HG03442 (cell line): ENCODE measurements around the gene RBCK1.
A peak's percentile ranks its signal among the peaks of the same experiment; 100 is the strongest.

ENCODE experiments used
- ATAC-seq: cut with Tn5 transposase; IDR thresholded peaks from one replicate; pipeline ENCODE4 v1.9.1; 2021; ENCODE audit warnings: mild to moderate bottlenecking, moderate library complexity; ENCODE audit not compliant: unreplicated experiment

RBCK1 gene

GRCh38 chr20:416950-417800 lies 9.1 kb downstream of the RBCK1 start:
- no peak for ATAC-seq

DNA sequence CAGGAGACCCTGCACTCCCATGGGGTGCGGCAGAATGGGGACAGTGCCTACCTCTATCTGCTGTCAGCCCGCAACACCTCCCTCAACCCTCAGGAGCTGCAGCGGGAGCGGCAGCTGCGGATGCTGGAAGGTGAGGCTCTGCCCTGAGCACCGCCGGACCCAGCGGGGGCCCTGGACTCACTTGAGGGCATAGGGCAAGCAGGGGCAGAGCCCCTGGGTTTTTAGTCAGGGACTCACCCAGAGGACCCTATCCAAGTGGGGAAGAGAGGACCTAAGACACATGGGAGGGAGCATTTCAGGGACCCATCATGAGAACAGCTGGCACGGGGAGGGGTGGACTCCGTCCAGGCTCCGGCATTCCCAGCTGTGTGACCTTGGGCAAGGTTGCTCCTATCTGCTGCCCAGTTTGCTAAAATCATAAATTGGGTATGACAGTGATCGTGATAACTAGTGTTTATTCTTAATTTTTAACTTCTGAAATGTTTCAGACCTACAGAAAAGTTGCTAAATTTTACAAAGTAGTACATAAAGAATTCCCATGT lies 9.8 kb downstream of the RBCK1 start:
- no peak for ATAC-seq

GRCh38 chr20:418858-419365 lies 10.8 kb downstream of the RBCK1 start:
- no peak for ATAC-seq

GRCh38 chr20:419556-420165 lies 11.6 kb downstream of the RBCK1 start:
- no peak for ATAC-seq

- no peak for ATAC-seq
Measured at GRCh38 chr20:420166-420620, 12.1 kb downstream of the RBCK1 start.

GRCh38 chr20:420721-421574 lies 12.8 kb downstream of the RBCK1 start:
- no peak for ATAC-seq

DNA sequence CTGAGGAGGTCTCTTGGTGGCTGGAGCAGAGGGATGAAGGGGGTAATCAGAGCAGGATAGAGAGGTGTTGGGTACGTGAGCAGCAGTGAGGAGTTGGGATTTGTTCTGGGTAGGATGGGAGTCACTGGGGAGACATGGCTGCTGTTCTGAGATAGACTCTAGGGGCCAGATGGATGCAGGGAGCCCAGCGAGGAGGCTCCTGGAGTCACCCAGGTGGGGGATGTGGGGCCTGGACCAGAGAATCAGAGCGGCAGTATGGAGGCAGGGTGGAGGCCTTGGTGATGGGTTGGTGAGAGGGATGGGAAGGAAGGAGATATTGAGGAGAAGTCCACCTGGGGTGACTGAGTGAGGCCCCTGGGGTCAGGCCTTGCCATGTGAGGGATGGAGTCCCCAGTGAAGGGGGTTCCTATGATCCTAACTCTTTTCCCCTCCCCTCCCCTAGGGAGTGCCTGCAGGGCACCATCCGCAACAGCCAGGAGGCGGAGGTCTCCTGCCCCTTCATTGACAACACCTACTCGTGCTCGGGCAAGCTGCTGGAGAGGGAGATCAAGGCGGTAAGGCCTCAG lies 13.7 kb downstream of the RBCK1 start:
- no peak for ATAC-seq

DNA sequence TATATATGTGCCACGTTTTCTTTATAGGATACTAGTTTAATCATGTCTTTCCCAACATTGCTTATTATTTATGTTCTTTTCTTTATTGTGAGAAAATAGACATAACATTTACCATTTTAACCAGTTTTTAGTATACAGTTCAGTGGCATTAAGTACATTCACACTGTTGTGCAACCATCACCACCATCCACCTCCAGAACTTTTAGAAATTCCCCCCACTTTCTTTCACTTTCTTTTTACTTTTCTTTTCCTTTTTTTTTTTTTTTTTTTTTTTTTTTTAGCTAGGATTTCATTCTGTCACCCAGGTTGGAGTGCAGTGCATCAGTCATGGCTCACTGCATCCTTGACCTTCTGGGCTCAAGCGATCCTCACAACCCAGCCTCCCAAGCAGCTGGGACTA lies 18.5 kb downstream of the RBCK1 start:
- ATAC-seq, result no peak

DNA sequence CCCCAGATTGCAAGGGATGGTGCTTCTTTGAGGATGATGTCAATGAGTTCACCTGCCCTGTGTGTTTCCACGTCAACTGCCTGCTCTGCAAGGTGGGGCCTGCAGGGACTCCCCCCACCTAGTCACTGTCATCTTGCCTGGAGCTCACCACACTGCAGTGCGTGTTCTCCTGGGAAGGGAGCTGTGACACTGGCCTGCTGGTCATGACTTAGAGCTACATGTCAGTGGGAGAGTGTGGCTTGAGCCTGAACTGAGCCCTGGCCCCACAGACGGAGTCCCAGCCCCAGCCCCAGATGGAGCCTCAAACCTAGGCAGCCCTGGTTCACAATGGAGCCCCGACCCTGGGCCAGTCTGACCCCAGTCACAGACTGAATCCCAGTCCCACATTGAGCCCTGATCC lies 19.3 kb downstream of the RBCK1 start:
- no peak for ATAC-seq

- no peak for ATAC-seq
Measured at GRCh38 chr20:427849-428657, 20.0 kb downstream of the RBCK1 start.

DNA sequence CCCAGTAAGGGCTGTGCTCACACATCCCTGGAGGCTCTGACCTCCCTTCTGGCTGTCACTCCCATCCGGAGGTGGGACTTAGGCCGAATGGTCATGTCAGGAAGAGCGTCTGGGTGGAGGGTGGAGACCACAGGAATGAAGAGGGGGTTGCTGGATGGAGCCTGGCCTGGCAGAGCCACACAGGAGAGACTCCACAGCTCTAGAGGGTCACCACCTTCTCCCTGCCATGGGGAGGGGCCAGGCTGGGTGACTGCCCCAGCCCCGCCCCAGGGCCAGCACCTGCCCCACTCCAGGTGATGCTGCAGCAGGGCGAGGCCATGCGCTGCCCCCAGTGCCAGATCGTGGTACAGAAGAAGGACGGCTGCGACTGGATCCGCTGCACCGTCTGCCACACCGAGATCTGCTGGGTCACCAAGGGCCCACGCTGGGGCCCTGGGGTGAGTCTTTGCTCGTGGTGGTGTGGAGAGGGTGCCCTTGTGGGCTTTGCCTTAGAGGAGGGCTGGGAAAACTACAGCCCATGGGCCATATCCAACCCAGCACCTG lies 20.6 kb downstream of the RBCK1 start:
- no peak for ATAC-seq

DNA sequence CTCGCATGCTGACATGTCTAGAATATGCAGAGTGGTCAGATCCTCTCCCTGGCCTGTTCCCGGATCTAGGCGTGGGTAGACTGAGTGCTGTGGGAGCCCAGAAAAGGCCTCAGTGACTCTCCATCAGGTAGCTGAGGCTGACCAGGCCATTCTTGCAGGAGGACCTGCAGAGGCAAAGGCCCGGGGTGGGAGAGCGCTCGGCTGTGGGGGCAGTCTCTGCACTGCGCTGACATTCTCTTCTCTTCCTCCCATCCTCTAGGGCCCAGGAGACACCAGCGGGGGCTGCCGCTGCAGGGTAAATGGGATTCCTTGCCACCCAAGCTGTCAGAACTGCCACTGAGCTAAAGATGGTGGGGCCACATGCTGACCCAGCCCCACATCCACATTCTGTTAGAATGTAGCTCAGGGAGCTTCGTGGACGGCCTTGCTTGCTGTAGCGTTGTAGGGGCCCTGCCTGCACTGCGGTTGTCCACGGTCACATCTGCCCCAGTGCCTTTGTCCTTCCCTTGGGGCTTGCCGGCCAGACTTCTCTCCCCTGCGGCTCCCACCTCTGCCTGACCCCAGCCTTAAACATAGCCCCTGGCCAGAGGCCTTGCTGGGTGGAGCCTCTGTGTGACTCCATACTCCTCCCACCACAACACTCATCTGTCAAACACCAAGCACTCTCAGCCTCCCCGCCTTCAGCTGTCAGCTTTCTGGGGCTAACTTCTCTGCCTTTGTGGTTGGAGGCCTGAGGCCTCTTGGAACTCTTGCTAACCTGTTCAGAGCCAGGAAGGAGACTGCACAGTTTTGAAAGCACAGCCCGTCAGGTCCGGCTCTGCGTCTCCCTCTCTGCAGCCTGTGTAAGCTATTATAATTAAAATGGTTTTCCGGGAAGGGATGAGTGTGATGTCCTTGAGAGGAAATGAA lies 22.2 kb downstream of the RBCK1 start:
- ATAC-seq, result no peak

DNA sequence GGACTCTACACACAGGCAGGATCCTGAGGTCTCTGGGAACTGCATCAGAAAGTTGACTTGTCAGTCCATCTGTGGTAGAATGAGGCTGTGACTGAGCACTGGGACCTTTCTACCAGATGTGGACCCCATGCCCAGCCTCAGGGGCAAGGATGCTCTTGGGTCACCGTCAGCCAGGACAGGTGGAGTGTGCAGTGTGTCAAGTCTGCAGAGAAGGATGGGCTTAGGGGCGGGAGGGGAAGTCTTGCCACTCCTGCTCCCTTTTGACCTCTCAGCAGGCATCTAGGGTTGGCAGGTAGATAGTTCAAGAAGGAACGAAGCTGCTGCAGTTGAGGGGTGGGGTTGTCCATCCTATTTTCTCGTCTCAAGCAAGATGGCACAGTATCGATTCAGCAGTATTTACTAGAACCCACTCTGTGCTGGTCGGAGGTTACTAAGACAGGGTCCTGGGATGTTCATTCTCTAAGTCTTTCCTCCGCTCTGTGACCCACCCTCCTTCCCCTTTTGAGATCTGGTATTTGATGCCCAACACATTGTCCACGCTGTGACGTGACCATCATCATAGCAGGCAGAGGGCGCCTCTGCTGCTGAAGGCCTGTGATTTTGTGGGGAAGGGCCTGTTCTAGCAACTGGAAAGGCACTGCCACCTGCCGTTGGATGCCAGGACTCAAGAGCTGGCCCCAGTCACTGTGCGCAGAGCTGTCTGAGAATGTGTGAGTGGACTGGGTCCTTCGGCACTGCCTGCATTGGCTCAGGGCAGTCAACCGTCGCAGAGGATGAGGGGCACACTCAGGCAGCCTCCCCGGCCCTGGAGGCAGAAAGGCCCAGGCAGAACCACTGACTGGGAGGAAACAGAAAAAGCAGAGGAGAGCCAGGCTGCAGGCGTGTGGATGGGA lies 23.2 kb downstream of the RBCK1 start:
- ATAC-seq, result no peak

DNA sequence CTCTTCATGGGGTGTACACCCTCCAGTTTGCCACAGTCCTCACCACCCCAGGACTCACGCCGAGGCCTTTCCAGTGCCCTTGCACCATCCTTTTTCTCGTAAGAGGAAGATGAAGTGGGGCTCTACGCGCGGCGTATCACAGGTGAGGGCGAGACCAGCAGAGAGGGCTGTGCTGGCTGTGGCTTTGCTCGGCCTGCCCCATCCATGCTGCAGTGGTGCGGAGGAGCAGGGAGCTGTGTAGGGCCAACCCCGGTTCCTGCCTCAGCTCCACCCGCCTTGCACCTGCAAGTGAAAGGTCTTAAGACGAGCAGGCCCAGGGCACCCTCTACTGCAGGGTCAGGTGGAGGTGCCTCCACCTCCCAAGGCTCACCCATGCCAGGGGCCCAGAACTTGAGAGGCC lies 24.1 kb downstream of the RBCK1 start:
- no peak for ATAC-seq

- no peak for ATAC-seq
Measured at GRCh38 chr20:432677-433299, 24.7 kb downstream of the RBCK1 start.

GRCh38 chr20:433300-433975 lies 25.3 kb downstream of the RBCK1 start:
- peak; percentile 74 for ATAC-seq

GRCh38 chr20:434221-434620 lies 26.1 kb downstream of the RBCK1 start:
- no peak for ATAC-seq
